MM.1S (cell line): ENCODE data around the gene TWF2.
A peak's percentile ranks its signal among the peaks of the same experiment; 100 is the strongest.

Experiments used
- DNase-seq: peaks from one replicate; pipeline ENCODE4 v3.0.0-alpha.2; 2015
- H2AFZ ChIP-seq: fragments of 300-600 bp; sonication (generic); 2 replicates; pipeline ENCODE4 v1.6.0; 2016; ENCODE audit warnings: antibody characterized with exemption, low read length
- H3F3A ChIP-seq: fragments of 300-600 bp; sonication (generic); 2 replicates; pipeline ENCODE4 v1.6.1; 2016; ENCODE audit warnings: mild to moderate bottlenecking, antibody characterized with exemption, low read length, moderate library complexity, mixed read lengths; ENCODE audit not compliant: insufficient read depth
- H3K27ac ChIP-seq: fragments of 300-600 bp; sonication (generic); 2 replicates; pipeline ENCODE4 v1.5.1; 2016; ENCODE audit warnings: mild to moderate bottlenecking, low read length
- H3K27me3 ChIP-seq: fragments of 300-600 bp; sonication (generic); replicated peaks from 2 replicates; pipeline ENCODE4 v1.6.0; 2016; ENCODE audit warnings: low read length; ENCODE audit not compliant: insufficient read depth
- H3K36me3 ChIP-seq: fragments of 300-600 bp; sonication (generic); replicated peaks from 2 replicates; pipeline ENCODE4 v1.6.1; 2016; ENCODE audit warnings: mild to moderate bottlenecking, low read length, mixed read lengths; ENCODE audit not compliant: insufficient read depth
- H3K4me1 ChIP-seq: fragments of 300-600 bp; sonication (generic); 2 replicates; pipeline ENCODE4 v1.6.1; 2016; ENCODE audit warnings: low read length, mixed read lengths
- H3K4me2 ChIP-seq: fragments of 300-600 bp; sonication (generic); 2 replicates; pipeline ENCODE4 v1.6.0; 2016; ENCODE audit warnings: low read depth, low read length
- H3K4me3 ChIP-seq: fragments of 300-600 bp; sonication (generic); 2 replicates; pipeline ENCODE4 v1.5.1; 2016; ENCODE audit warnings: low read length, mixed read lengths
- H3K79me2 ChIP-seq: fragments of 300-600 bp; sonication (generic); 2 replicates; pipeline ENCODE4 v1.6.1; 2016; ENCODE audit warnings: mixed run types, low read length, mixed read lengths
- H3K9ac ChIP-seq: fragments of 300-600 bp; sonication (generic); 2 replicates; pipeline ENCODE4 v1.6.1; 2016; ENCODE audit warnings: low read length, mixed read lengths
- H3K9me2 ChIP-seq: fragments of 300-600 bp; sonication (generic); replicated peaks from 2 replicates; pipeline ENCODE4 v1.6.1; 2016; ENCODE audit warnings: mild to moderate bottlenecking, low read length, mixed read lengths; ENCODE audit not compliant: insufficient read depth
- H3K9me3 ChIP-seq: fragments of 300-600 bp; sonication (generic); replicated peaks from 2 replicates; pipeline ENCODE4 v1.6.1; 2016; ENCODE audit warnings: mild to moderate bottlenecking, low read length, mixed read lengths; ENCODE audit not compliant: insufficient read depth
- H4K20me1 ChIP-seq: fragments of 300-600 bp; sonication (generic); 2 replicates; pipeline ENCODE4 v1.6.1; 2016; ENCODE audit warnings: mild to moderate bottlenecking, low read length, moderate library complexity, mixed read lengths; ENCODE audit not compliant: insufficient read depth
- CTCF ChIP-seq: fragments of 300-600 bp; sonication (generic); IDR thresholded peaks from 2 replicates; pipeline ENCODE4 v1.5.1; 2016; ENCODE audit warnings: antibody characterized with exemption, low read length, mixed read lengths
- EZH2 ChIP-seq: fragments of 300-600 bp; sonication (generic); optimal IDR thresholded peaks from 2 replicates; pipeline ENCODE3; 2017; ENCODE audit warnings: low read depth, mild to moderate bottlenecking, antibody characterized with exemption, low read length, mixed read lengths
- EZH2phosphoT487 ChIP-seq: fragments of 300-600 bp; sonication (generic); IDR thresholded peaks from 2 replicates; pipeline ENCODE4 v1.6.1; 2018; ENCODE audit warnings: antibody characterized with exemption, low read length

TWF2 gene

GRCh38 chr3:52220380-52221026 lies 18.5 kb downstream of the TWF2 start:
- H3K4me3 ChIP-seq = no peak overlapping the region
- no peak overlapping the region for H3K9ac ChIP-seq
- H3K9me2 ChIP-seq = no peaks in the 10 kb centered on the region
- H3F3A ChIP-seq = peaks cover 2% of the 10 kb centered on the region; the same call in 1 of the 2 replicates
- no peaks in the 10 kb centered on the region for H4K20me1 ChIP-seq
- no peak overlapping the region for H3K4me2 ChIP-seq
- no peaks in the 10 kb centered on the region for H3K27me3 ChIP-seq
- peaks cover 11% of the 10 kb centered on the region for H3K4me1 ChIP-seq
- no peaks in the 10 kb centered on the region for H3K36me3 ChIP-seq
- DNase-seq = peak; percentile 63
- H3K79me2 ChIP-seq = no peaks in the 10 kb centered on the region
- H3K27ac ChIP-seq = no peak overlapping the region
- no peaks in the 10 kb centered on the region for H3K9me3 ChIP-seq
- H2AFZ ChIP-seq = 0 out of 2 replicates have a peak overlapping the region, but pooled peaks have one; percentile 49
- TF ChIP-seq CTCF (peak; percentile 92), EZH2phosphoT487 (no peak)

GRCh38 chr3:52218937-52219650 lies 19.9 kb downstream of the TWF2 start:
- Histone ChIP-seq H3F3A (no peaks in the 10 kb centered on the region), H3K9ac (no peak overlapping the region), H3K27me3 (no peaks in the 10 kb centered on the region), H3K4me1 (peaks cover 8% of the 10 kb centered on the region; the same call in 1 of the 2 replicates), H3K9me3 (no peaks in the 10 kb centered on the region), H3K4me3 (no peak overlapping the region), H3K9me2 (no peaks in the 10 kb centered on the region), H2AFZ (no peak overlapping the region), H4K20me1 (no peaks in the 10 kb centered on the region), H3K27ac (no peak overlapping the region), H3K79me2 (no peaks in the 10 kb centered on the region), H3K4me2 (no peak overlapping the region), H3K36me3 (no peaks in the 10 kb centered on the region)
- TF ChIP-seq EZH2 (no peak), EZH2phosphoT487 (no peak), CTCF (no peak)
- no peak for DNase-seq

- peaks cover 8% of the 10 kb centered on the region; the same call in 1 of the 2 replicates for H3K4me1 ChIP-seq
- H2AFZ ChIP-seq = no peak overlapping the region
- H3K36me3 ChIP-seq = no peaks in the 10 kb centered on the region
- no peak for TF ChIP-seq EZH2
- no peak for TF ChIP-seq EZH2phosphoT487
- TF ChIP-seq CTCF = no peak
- H3K9me2 ChIP-seq = no peaks in the 10 kb centered on the region
- H3K9ac ChIP-seq = no peak overlapping the region
- no peaks in the 10 kb centered on the region for H4K20me1 ChIP-seq
- no peaks in the 10 kb centered on the region for H3K9me3 ChIP-seq
- no peaks in the 10 kb centered on the region for H3K27me3 ChIP-seq
- no peaks in the 10 kb centered on the region for H3F3A ChIP-seq
- H3K79me2 ChIP-seq = no peaks in the 10 kb centered on the region
- H3K4me3 ChIP-seq = no peak overlapping the region
- H3K27ac ChIP-seq = no peak overlapping the region
- no peak overlapping the region for H3K4me2 ChIP-seq
- DNase-seq = no peak
Measured at GRCh38 chr3:52218454-52218853, 20.5 kb downstream of the TWF2 start.
